ENCODE data around the gene EPC1. TPM values are rescaled to one million over a fixed set of nuclear protein-coding genes. Genes with fewer than 3 reads are reported as not detected.

EPC1 gene
- total and polyA plus RNA-seq, 2 of the 8 experiments (the other 6 are each of a cell fraction or from before 2014, with no cell fraction given), result 23.7 to 42.3 TPM

DNA sequence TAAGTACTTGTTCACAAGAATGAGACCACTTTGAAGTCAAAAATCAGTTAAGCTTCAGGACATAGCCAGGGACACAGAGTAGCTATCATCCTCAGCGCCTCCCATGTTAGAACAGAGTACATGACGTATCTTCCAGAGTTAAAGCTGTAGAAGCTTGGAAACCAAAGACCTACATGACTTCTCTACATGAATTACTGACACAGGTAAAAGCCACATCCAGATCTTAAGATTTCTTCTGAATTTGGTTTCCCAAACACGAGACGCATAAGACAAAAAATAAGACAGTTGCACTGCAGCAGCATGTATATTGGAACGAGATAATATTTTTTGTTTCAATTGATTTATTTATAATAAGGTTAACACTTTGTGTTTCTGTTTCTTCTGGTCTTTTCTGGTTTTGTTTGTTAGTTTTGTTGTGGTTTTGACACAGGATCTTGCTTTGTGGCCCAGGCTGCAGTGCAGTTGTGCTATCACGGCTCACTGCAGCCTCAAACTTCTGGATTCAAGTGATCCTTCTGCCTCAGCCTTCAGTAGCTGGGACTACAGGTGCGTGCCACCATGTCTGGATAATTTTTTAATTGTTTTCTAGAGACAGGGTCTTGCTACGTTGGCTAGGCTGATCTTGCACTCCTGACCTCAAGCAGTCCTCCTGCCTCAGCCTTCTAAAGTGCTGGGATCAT is 10.2 kb upstream of the EPC1 start (continued):
- TF ChIP-seq, protein P1, sequence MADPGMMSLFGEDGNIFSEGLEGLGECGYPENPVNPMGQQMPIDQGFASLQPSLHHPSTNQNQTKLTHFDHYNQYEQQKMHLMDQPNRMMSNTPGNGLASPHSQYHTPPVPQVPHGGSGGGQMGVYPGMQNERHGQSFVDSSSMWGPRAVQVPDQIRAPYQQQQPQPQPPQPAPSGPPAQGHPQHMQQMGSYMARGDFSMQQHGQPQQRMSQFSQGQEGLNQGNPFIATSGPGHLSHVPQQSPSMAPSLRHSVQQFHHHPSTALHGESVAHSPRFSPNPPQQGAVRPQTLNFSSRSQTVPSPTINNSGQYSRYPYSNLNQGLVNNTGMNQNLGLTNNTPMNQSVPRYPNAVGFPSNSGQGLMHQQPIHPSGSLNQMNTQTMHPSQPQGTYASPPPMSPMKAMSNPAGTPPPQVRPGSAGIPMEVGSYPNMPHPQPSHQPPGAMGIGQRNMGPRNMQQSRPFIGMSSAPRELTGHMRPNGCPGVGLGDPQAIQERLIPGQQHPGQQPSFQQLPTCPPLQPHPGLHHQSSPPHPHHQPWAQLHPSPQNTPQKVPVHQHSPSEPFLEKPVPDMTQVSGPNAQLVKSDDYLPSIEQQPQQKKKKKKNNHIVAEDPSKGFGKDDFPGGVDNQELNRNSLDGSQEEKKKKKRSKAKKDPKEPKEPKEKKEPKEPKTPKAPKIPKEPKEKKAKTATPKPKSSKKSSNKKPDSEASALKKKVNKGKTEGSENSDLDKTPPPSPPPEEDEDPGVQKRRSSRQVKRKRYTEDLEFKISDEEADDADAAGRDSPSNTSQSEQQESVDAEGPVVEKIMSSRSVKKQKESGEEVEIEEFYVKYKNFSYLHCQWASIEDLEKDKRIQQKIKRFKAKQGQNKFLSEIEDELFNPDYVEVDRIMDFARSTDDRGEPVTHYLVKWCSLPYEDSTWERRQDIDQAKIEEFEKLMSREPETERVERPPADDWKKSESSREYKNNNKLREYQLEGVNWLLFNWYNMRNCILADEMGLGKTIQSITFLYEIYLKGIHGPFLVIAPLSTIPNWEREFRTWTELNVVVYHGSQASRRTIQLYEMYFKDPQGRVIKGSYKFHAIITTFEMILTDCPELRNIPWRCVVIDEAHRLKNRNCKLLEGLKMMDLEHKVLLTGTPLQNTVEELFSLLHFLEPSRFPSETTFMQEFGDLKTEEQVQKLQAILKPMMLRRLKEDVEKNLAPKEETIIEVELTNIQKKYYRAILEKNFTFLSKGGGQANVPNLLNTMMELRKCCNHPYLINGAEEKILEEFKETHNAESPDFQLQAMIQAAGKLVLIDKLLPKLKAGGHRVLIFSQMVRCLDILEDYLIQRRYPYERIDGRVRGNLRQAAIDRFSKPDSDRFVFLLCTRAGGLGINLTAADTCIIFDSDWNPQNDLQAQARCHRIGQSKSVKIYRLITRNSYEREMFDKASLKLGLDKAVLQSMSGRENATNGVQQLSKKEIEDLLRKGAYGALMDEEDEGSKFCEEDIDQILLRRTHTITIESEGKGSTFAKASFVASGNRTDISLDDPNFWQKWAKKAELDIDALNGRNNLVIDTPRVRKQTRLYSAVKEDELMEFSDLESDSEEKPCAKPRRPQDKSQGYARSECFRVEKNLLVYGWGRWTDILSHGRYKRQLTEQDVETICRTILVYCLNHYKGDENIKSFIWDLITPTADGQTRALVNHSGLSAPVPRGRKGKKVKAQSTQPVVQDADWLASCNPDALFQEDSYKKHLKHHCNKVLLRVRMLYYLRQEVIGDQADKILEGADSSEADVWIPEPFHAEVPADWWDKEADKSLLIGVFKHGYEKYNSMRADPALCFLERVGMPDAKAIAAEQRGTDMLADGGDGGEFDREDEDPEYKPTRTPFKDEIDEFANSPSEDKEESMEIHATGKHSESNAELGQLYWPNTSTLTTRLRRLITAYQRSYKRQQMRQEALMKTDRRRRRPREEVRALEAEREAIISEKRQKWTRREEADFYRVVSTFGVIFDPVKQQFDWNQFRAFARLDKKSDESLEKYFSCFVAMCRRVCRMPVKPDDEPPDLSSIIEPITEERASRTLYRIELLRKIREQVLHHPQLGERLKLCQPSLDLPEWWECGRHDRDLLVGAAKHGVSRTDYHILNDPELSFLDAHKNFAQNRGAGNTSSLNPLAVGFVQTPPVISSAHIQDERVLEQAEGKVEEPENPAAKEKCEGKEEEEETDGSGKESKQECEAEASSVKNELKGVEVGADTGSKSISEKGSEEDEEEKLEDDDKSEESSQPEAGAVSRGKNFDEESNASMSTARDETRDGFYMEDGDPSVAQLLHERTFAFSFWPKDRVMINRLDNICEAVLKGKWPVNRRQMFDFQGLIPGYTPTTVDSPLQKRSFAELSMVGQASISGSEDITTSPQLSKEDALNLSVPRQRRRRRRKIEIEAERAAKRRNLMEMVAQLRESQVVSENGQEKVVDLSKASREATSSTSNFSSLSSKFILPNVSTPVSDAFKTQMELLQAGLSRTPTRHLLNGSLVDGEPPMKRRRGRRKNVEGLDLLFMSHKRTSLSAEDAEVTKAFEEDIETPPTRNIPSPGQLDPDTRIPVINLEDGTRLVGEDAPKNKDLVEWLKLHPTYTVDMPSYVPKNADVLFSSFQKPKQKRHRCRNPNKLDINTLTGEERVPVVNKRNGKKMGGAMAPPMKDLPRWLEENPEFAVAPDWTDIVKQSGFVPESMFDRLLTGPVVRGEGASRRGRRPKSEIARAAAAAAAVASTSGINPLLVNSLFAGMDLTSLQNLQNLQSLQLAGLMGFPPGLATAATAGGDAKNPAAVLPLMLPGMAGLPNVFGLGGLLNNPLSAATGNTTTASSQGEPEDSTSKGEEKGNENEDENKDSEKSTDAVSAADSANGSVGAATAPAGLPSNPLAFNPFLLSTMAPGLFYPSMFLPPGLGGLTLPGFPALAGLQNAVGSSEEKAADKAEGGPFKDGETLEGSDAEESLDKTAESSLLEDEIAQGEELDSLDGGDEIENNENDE (IDR thresholded peaks at IDR 0.05; ENCODE audit: insufficient replicate concordance, low read length), result no peak
- TF ChIP-seq RXRA (IDR thresholded peaks at IDR 0.05; ENCODE audit: insufficient read depth, low read depth, low read length) (no peak), KDM1A (IDR thresholded peaks at IDR 0.05; ENCODE audit: borderline replicate concordance, low read length) (no peak), CHD1 (IDR thresholded peaks at IDR 0.05; ENCODE audit: low read depth, low read length) (no peak), HDAC2 (IDR thresholded peaks at IDR 0.05; ENCODE audit: borderline replicate concordance in 1 of 2, low read depth in 2 of 2, low read length in 2 of 2) (no peak), POLR2A (IDR thresholded peaks at IDR 0.05; ENCODE audit: control extremely low read depth in 1 of 2, low read depth in 2 of 2, low read length in 2 of 2) (no peak), KDM5A (IDR thresholded peaks at IDR 0.05; ENCODE audit: low read length) (no peak), MAFK (IDR thresholded peaks at IDR 0.05; ENCODE audit: low read depth, low read length) (no peak), SRF (IDR thresholded peaks at IDR 0.05; ENCODE audit: low read depth, low read length) (no peak)

Measured in H1 (cell line).